Tibial artery (tissue), 4 donors: ENCODE data around the gene PRPF38A.

Source experiments
- DNase-seq, 2 donors: peaks; one replicate each; pipeline ENCODE4 v3.0.0-alpha.2; 2019
- H3K27ac ChIP-seq, 2 donors: fragments of 200-600 bp; sonication (generic) in 1 of 2; 1 replicate in 1 of 2; 2 replicates in 1 of 2; pipeline ENCODE4 v1.5.1; 2018 to 2019; ENCODE audit warnings: mild to moderate bottlenecking in 1 of 2
- H3K27me3 ChIP-seq, 2 donors: fragments of 200-600 bp; sonication (generic) in 1 of 2; one replicate each; pipeline versions ENCODE4 v1.5.1 to v1.6.0; 2016 to 2019
- H3K36me3 ChIP-seq, 3 donors: fragments of 200-600 bp; sonication (generic) in 2 of 3; one replicate each; pipeline ENCODE4 v1.5.1; 2016 to 2019; ENCODE audit warnings: mild to moderate bottlenecking in 2 of 3
- H3K4me1 ChIP-seq, 4 donors: fragments of 200-600 bp; sonication (generic) in 2 of 4; 1 replicate in 3 of 4; 2 replicates in 1 of 4; pipeline ENCODE4 v1.5.1; 2016 to 2019
- H3K4me3 ChIP-seq, 2 donors: fragments of 200-600 bp; sonication (generic) in 1 of 2; 1 replicate in 1 of 2; 2 replicates in 1 of 2; pipeline ENCODE4 v1.5.1; 2018 to 2019; ENCODE audit warnings: mild to moderate bottlenecking in 2 of 2
- H3K9me3 ChIP-seq, 3 donors: fragments of 200-600 bp; sonication (generic) in 1 of 3; one replicate each; pipeline ENCODE4 v1.5.1; 2016 to 2019
- intact Hi-C: fragments of 100-400 bp; cut with DNase I; formaldehyde crosslinking; loops from one replicate; pipeline ENCODE4 v1.15.0; 2023; ENCODE audit warnings: low total_unique reads
- TF ChIP-seq, protein P1 (sequence below), 2 experiments: fragments of 200-600 bp in 1 of 2; fragments of 450-650 bp in 1 of 2; IDR thresholded peaks; one replicate each; pipeline ENCODE4 v1.5.1; 2017 to 2019; ENCODE audit warnings: antibody characterized with exemption in 2 of 2, mild to moderate bottlenecking in 1 of 2, moderate library complexity in 1 of 2

PRPF38A gene

DNA sequence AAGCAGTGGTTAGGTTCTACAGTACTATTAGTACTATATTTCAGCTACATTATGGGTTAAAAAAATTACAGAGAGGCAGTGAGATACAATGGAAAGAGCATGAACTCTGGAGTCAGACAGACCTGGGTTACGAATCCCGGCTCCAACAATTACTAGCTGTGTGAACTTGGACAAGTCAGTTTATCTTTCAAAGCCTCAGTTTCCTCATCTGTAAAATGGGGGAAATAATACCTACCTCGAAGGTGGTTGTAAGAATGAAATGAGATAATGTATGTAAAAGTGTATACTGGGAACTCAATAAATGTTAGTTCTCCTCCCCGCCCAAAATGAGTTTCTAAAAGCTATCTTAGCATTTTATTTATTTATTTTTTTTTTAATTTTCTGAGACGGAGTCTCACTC lies 59.5 kb downstream of the PRPF38A start:
- no peak for DNase-seq
- H3K27ac ChIP-seq: no peak overlapping the region
- no peaks in the 10 kb centered on the region for H3K4me1 ChIP-seq
- TF ChIP-seq, protein P1, sequence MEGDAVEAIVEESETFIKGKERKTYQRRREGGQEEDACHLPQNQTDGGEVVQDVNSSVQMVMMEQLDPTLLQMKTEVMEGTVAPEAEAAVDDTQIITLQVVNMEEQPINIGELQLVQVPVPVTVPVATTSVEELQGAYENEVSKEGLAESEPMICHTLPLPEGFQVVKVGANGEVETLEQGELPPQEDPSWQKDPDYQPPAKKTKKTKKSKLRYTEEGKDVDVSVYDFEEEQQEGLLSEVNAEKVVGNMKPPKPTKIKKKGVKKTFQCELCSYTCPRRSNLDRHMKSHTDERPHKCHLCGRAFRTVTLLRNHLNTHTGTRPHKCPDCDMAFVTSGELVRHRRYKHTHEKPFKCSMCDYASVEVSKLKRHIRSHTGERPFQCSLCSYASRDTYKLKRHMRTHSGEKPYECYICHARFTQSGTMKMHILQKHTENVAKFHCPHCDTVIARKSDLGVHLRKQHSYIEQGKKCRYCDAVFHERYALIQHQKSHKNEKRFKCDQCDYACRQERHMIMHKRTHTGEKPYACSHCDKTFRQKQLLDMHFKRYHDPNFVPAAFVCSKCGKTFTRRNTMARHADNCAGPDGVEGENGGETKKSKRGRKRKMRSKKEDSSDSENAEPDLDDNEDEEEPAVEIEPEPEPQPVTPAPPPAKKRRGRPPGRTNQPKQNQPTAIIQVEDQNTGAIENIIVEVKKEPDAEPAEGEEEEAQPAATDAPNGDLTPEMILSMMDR (IDR thresholded peaks at IDR 0.05): no peak
- peaks cover 0 to 23% (median 0%) of the 10 kb centered on the region in 3 donors for H3K36me3 ChIP-seq
- H3K27me3 ChIP-seq: no peaks in the 10 kb centered on the region
- H3K9me3 ChIP-seq: no peaks in the 10 kb centered on the region
- H3K4me3 ChIP-seq: no peak overlapping the region
- intact Hi-C loops: no loop called here

DNA sequence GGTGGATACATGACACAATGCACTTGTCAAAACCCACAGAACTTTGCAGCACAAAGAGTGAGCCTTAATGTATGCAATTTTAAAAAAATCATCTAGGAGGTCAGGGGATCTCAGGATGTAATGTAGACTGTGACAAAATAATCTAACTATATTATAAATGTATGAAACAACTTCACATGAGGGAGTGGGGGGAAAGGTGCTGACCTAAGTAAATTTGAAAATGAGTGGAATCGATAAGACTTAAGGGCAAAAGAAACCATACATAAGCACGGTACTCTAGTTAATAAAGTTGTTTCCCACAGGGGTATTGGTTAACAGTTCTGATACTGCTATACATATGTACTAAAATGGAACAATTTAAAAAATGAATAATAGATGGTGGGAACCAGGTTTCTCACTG lies 64.7 kb downstream of the PRPF38A start:
- TF ChIP-seq, protein P1 (IDR thresholded peaks at IDR 0.05): no peak
- Histone ChIP-seq H3K4me3 (no peak overlapping the region), H3K4me1 (no peaks in the 10 kb centered on the region), H3K27ac (no peak overlapping the region), H3K9me3 (no peaks in the 10 kb centered on the region), H3K27me3 (no peaks in the 10 kb centered on the region), H3K36me3 (peaks cover 0 to 21% (median 8%) of the 10 kb centered on the region in 3 donors)
- intact Hi-C loops: no loop called here
- DNase-seq: no peak
